Breast epithelium (tissue), 3 donors: ENCODE results near the gene CMTM2.

Source experiments
- CTCF ChIP-seq, 3 donors: fragments of 450-650 bp; IDR thresholded peaks; one replicate each; pipeline ENCODE4 v1.5.1; 2016 to 2017; ENCODE audit warnings: antibody characterized with exemption in 3 of 3, mild to moderate bottlenecking in 3 of 3, moderate library complexity in 3 of 3
- POLR2A ChIP-seq: fragments of 450-650 bp; IDR thresholded peaks from one replicate; pipeline ENCODE4 v1.6.1; 2016; ENCODE audit warnings: antibody characterized with exemption, mild to moderate bottlenecking, moderate library complexity
- POLR2AphosphoS5 ChIP-seq, 3 donors: sonication (generic); formaldehyde crosslinking; IDR thresholded peaks; one replicate each; pipeline ENCODE4 v1.6.1; 2017; ENCODE audit warnings: antibody characterized with exemption in 3 of 3

- no peak for TF ChIP-seq CTCF (IDR thresholded peaks at IDR 0.05)
- TF ChIP-seq POLR2AphosphoS5 (IDR thresholded peaks at IDR 0.05) = no peak
- no peak for TF ChIP-seq POLR2A
These were observed 4.2 kb upstream of the CMTM2 start for GRCh38 chr16:66575060-66575459.
